ENCODE data around the gene POU2AF1.

POU2AF1 gene

DNA sequence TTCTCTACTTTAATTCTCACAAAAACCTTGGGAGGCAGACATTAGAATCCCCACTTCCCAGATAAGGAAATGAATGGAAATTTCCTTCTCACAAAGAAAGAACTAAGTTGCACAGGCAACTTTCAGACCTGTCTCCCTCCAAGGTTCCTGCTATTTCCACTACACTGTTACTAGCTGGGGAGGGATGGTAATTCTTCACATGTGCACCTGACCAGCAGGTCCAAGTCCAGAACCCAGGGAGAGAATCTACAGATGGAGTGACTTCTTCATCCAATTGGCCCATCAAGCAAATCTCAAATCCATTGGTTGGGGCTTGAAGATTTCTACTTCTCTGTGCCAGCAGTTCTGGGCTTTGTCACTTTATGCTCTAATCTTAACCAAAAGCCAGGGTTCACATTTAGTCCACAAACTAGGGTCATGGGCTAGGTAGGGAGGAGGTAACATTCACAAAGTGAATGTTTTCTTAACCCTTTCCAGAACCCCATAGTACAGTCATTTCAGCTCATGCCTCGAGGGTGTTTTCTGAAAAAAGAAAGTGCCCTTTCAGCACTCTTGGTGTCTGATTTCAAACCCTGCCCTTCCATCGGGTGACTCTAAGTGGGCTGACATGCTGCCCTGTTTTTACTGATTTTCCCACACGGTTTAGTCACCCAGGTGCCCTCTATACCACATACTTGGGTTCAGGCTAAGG lies 2.7 kb downstream of the POU2AF1 start:
- TF ChIP-seq RAD21 (IDR thresholded peaks at IDR 0.05; ENCODE audit: low read depth) = no peak
- no peak for TF ChIP-seq TCF12 (IDR thresholded peaks at IDR 0.05; ENCODE audit: low read depth)
- TF ChIP-seq, protein P1, sequence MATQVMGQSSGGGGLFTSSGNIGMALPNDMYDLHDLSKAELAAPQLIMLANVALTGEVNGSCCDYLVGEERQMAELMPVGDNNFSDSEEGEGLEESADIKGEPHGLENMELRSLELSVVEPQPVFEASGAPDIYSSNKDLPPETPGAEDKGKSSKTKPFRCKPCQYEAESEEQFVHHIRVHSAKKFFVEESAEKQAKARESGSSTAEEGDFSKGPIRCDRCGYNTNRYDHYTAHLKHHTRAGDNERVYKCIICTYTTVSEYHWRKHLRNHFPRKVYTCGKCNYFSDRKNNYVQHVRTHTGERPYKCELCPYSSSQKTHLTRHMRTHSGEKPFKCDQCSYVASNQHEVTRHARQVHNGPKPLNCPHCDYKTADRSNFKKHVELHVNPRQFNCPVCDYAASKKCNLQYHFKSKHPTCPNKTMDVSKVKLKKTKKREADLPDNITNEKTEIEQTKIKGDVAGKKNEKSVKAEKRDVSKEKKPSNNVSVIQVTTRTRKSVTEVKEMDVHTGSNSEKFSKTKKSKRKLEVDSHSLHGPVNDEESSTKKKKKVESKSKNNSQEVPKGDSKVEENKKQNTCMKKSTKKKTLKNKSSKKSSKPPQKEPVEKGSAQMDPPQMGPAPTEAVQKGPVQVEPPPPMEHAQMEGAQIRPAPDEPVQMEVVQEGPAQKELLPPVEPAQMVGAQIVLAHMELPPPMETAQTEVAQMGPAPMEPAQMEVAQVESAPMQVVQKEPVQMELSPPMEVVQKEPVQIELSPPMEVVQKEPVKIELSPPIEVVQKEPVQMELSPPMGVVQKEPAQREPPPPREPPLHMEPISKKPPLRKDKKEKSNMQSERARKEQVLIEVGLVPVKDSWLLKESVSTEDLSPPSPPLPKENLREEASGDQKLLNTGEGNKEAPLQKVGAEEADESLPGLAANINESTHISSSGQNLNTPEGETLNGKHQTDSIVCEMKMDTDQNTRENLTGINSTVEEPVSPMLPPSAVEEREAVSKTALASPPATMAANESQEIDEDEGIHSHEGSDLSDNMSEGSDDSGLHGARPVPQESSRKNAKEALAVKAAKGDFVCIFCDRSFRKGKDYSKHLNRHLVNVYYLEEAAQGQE (IDR thresholded peaks at IDR 0.05; ENCODE audit: low read depth) = no peak
- no peak for TF ChIP-seq EP300 (IDR thresholded peaks at IDR 0.05; ENCODE audit: borderline replicate concordance)
- TF ChIP-seq MAX (IDR thresholded peaks at IDR 0.05) = no peak
- TF ChIP-seq NFIC (IDR thresholded peaks at IDR 0.05) = no peak
- TF ChIP-seq CREB1 (IDR thresholded peaks at IDR 0.05; ENCODE audit: low read depth) = no peak
- TF ChIP-seq TEAD4 (IDR thresholded peaks at IDR 0.05) = no peak
- TF ChIP-seq CEBPB (IDR thresholded peaks at IDR 0.05) = no peak
- TF ChIP-seq EGR1 (IDR thresholded peaks at IDR 0.05) = no peak
- no peak for TF ChIP-seq TAF1 (IDR thresholded peaks at IDR 0.05; ENCODE audit: low read depth)
- no peak for TF ChIP-seq ZBTB7A (IDR thresholded peaks at IDR 0.05; ENCODE audit: low read depth)
- TF ChIP-seq FOXM1 (IDR thresholded peaks at IDR 0.05; ENCODE audit: borderline replicate concordance, low read depth) = no peak
- TF ChIP-seq USF1 (IDR thresholded peaks at IDR 0.05) = no peak
- no peak for TF ChIP-seq YY1 (IDR thresholded peaks at IDR 0.05; ENCODE audit: low read depth)

- TF ChIP-seq CEBPB (IDR thresholded peaks at IDR 0.05) (no peak), USF1 (IDR thresholded peaks at IDR 0.05) (no peak), EP300 (IDR thresholded peaks at IDR 0.05; ENCODE audit: borderline replicate concordance) (no peak), EGR1 (IDR thresholded peaks at IDR 0.05) (no peak), RAD21 (IDR thresholded peaks at IDR 0.05; ENCODE audit: low read depth) (no peak), TAF1 (IDR thresholded peaks at IDR 0.05; ENCODE audit: low read depth) (no peak), ZBTB7A (IDR thresholded peaks at IDR 0.05; ENCODE audit: low read depth) (no peak), NFIC (IDR thresholded peaks at IDR 0.05) (no peak), YY1 (IDR thresholded peaks at IDR 0.05; ENCODE audit: low read depth) (no peak), CREB1 (IDR thresholded peaks at IDR 0.05; ENCODE audit: low read depth) (no peak), FOXM1 (IDR thresholded peaks at IDR 0.05; ENCODE audit: borderline replicate concordance, low read depth) (no peak), TCF12 (IDR thresholded peaks at IDR 0.05; ENCODE audit: low read depth) (no peak)
- TF ChIP-seq, protein P1 (IDR thresholded peaks at IDR 0.05; ENCODE audit: low read depth) = no peak
These were observed 5.5 kb downstream of the POU2AF1 start for GRCh38 chr11:111373590-111373989.

- TF ChIP-seq TAF1 (IDR thresholded peaks at IDR 0.05; ENCODE audit: low read depth) = no peak
- no peak for TF ChIP-seq TEAD4 (IDR thresholded peaks at IDR 0.05)
- TF ChIP-seq USF1 (IDR thresholded peaks at IDR 0.05) = no peak
- TF ChIP-seq NFIC (IDR thresholded peaks at IDR 0.05) = no peak
- TF ChIP-seq FOXM1 (IDR thresholded peaks at IDR 0.05; ENCODE audit: borderline replicate concordance, low read depth) = no peak
- TF ChIP-seq YY1 (IDR thresholded peaks at IDR 0.05; ENCODE audit: low read depth) = no peak
- TF ChIP-seq EGR1 (IDR thresholded peaks at IDR 0.05) = no peak
- TF ChIP-seq EP300 (IDR thresholded peaks at IDR 0.05; ENCODE audit: borderline replicate concordance) = no peak
- no peak for TF ChIP-seq TCF12 (IDR thresholded peaks at IDR 0.05; ENCODE audit: low read depth)
- no peak for TF ChIP-seq ZBTB7A (IDR thresholded peaks at IDR 0.05; ENCODE audit: low read depth)
- TF ChIP-seq CEBPB (IDR thresholded peaks at IDR 0.05) = no peak
- TF ChIP-seq RAD21 (IDR thresholded peaks at IDR 0.05; ENCODE audit: low read depth) = no peak
- TF ChIP-seq MAX (IDR thresholded peaks at IDR 0.05) = no peak
- TF ChIP-seq, protein P1 (IDR thresholded peaks at IDR 0.05; ENCODE audit: low read depth) = no peak
- no peak for TF ChIP-seq CREB1 (IDR thresholded peaks at IDR 0.05; ENCODE audit: low read depth)
These were observed 6.5 kb downstream of the POU2AF1 start for GRCh38 chr11:111372538-111372937.
